Measurements from ENCODE around the gene NOL8. TPM values are rescaled to one million over a fixed set of nuclear protein-coding genes. Genes with fewer than 3 reads are reported as not detected.

Gene NOL8
- total RNA-seq, 1 experiment from 2014 or later: 30.6 TPM

DNA sequence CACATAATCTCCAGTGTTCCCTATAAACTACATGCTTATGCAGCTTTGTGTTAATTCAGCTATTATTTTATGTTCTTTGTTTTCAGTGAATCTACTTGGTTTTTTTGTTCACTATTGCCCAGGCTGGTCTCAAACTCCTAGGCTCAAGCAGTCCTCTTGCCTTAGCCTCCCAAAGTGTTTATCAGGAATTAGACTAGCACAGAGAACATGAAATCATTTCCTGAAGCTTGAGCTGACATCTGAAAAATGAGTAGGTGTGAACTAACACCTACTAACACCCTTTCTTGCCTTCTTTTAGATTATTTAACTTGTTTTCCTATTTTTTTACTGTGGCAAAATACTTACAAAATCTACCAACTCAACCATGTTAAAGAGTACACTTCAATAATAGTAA, 25.6 kb upstream of the NOL8 start:
- no peaks in the 10 kb centered on the region for H3K27me3 ChIP-seq (ENCODE audit: control insufficient read depth, insufficient read depth, low read length)
- TF ChIP-seq TCF7L2 (IDR thresholded peaks at IDR 0.05; ENCODE audit: low read depth, low read length): no peak
- TF ChIP-seq POLR2AphosphoS5 (IDR thresholded peaks at IDR 0.05; ENCODE audit: low read depth, low read length): no peak
- no peak for TF ChIP-seq REST (IDR thresholded peaks at IDR 0.05; ENCODE audit: insufficient read depth in 1 of 2, low read depth in 2 of 2, low read length in 1 of 2)
- TF ChIP-seq, protein P1, sequence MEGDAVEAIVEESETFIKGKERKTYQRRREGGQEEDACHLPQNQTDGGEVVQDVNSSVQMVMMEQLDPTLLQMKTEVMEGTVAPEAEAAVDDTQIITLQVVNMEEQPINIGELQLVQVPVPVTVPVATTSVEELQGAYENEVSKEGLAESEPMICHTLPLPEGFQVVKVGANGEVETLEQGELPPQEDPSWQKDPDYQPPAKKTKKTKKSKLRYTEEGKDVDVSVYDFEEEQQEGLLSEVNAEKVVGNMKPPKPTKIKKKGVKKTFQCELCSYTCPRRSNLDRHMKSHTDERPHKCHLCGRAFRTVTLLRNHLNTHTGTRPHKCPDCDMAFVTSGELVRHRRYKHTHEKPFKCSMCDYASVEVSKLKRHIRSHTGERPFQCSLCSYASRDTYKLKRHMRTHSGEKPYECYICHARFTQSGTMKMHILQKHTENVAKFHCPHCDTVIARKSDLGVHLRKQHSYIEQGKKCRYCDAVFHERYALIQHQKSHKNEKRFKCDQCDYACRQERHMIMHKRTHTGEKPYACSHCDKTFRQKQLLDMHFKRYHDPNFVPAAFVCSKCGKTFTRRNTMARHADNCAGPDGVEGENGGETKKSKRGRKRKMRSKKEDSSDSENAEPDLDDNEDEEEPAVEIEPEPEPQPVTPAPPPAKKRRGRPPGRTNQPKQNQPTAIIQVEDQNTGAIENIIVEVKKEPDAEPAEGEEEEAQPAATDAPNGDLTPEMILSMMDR (IDR thresholded peaks at IDR 0.05): no peak
- no peak for TF ChIP-seq SIN3A (IDR thresholded peaks at IDR 0.05; ENCODE audit: borderline replicate concordance, insufficient read depth, low read depth, low read length)
- no TSS peak for BruUV-seq (replicated peaks)
- CTCF ChIA-PET: no interaction called here
- ATAC-seq (no peak), DNase-seq (ENCODE audit: low read depth, low spot score) (no peak)
- no peaks in the 10 kb centered on the region for H3K36me3 ChIP-seq (ENCODE audit: control insufficient read depth, insufficient read depth, low read length)
- no peaks in the 10 kb centered on the region for H3K9me3 ChIP-seq (ENCODE audit: control insufficient read depth, insufficient read depth, low read depth, low read length)
- H3K4me3 ChIP-seq (ENCODE audit: low read depth in 2 of 2, low read length in 2 of 2): no peak overlapping the region
- no peak overlapping the region for H3K27ac ChIP-seq (ENCODE audit: low read length)
- intact Hi-C loops (cut with micrococcal nuclease; ENCODE audit: unreplicated experiment): no loop called here
- in situ Hi-C loops (cut with HindIII; ENCODE audit: low pct_unique_long_range_greater_than_20kb, low sequenced_read_pairs): no loop called here
- POLR2A ChIA-PET: no interaction called here
- H3K4me1 ChIP-seq (ENCODE audit: control insufficient read depth, insufficient read depth, low read length): no peaks in the 10 kb centered on the region

- no peak overlapping the region for H3K27ac ChIP-seq (ENCODE audit: low read length)
- no peaks in the 10 kb centered on the region for H3K9me3 ChIP-seq (ENCODE audit: control insufficient read depth, insufficient read depth, low read depth, low read length)
- DNase-seq (ENCODE audit: low read depth, low spot score) (no peak), ATAC-seq (no peak)
- H3K4me3 ChIP-seq (ENCODE audit: low read depth in 2 of 2, low read length in 2 of 2): no peak overlapping the region
- no peaks in the 10 kb centered on the region for H3K36me3 ChIP-seq (ENCODE audit: control insufficient read depth, insufficient read depth, low read length)
- no TSS peak for BruUV-seq (replicated peaks)
- TF ChIP-seq REST (IDR thresholded peaks at IDR 0.05; ENCODE audit: insufficient read depth in 1 of 2, low read depth in 2 of 2, low read length in 1 of 2) (no peak), POLR2AphosphoS5 (IDR thresholded peaks at IDR 0.05; ENCODE audit: low read depth, low read length) (no peak), TCF7L2 (IDR thresholded peaks at IDR 0.05; ENCODE audit: low read depth, low read length) (no peak), SIN3A (IDR thresholded peaks at IDR 0.05; ENCODE audit: borderline replicate concordance, insufficient read depth, low read depth, low read length) (no peak)
- TF ChIP-seq, protein P1 (IDR thresholded peaks at IDR 0.05): no peak
- ChIA-PET CTCF (no interaction called here), POLR2A (no interaction called here)
- intact Hi-C loops (cut with micrococcal nuclease; ENCODE audit: unreplicated experiment): no loop called here
- H3K4me1 ChIP-seq (ENCODE audit: control insufficient read depth, insufficient read depth, low read length): no peaks in the 10 kb centered on the region
- in situ Hi-C loops (cut with HindIII; ENCODE audit: low pct_unique_long_range_greater_than_20kb, low sequenced_read_pairs): no loop called here
- no peaks in the 10 kb centered on the region for H3K27me3 ChIP-seq (ENCODE audit: control insufficient read depth, insufficient read depth, low read length)
These were observed 24.9 kb upstream of the NOL8 start for GRCh38 chr9:92349771-92350739.

Data from Panc1 (cell line).